GM12874 (cell line): ENCODE data around the gene MYADM.
A peak's percentile ranks its signal among the peaks of the same experiment; 100 is the strongest.

ENCODE experiments used
- CTCF ChIP-seq: IDR thresholded peaks from 2 replicates; pipeline ENCODE4 v1.5.1; 2011; ENCODE audit warnings: low read depth, mild to moderate bottlenecking, control low read depth, low read length, moderate library complexity; ENCODE audit not compliant: insufficient read depth

The MYADM gene

DNA sequence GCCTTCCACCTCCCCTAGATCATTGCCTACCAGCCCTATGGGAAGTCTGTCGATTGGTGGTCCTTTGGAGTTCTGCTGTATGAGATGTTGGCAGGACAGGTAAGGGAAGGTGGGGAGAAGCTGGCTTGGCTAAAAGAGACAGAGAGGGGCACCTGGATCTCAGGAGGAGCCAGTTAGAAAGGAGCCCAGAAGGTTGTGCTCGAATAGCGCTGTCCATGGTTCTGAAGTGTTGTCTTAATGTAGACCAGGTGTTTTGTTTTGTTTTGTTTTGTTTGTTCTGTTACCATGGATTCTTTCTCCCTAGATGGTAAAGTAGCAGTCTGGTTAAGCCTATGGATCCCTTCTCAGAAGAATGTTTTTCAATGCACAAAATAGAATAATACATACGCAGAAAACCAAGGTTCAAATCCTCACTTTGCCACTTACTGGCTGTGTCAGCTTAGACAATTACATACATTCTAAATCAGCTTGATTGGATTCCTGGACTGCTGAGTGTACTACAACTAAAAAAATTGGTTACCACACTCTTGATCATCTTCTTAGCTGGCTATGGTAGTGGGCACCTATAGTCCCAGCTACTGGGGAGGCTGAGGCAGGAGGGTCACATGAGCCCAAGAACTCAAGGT lies 35.5 kb downstream of the MYADM start:
- TF ChIP-seq CTCF, result no peak

- no peak for TF ChIP-seq CTCF
Observed at GRCh38 chr19:53904909-53905308, 37.2 kb downstream of the MYADM start.

DNA sequence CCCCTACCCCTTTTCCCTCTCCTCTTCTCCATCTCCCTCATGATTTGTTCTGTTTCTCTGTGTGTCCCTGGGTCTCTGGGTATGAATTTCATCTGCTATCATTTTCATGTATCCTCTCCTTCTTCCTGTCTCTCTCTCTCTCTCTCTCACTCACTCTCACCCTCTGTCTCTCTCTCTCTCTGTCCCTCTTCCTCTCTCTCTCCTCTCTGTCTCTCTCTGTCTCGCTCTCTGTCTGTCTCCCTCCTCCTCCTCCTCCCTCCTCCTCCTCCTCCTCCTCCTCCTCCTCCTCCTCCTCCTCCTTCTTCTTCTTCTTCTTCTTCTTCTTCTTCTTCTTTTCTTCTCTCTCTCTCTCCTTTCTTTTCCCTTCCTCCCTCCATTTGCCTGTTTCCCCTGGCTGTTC lies 38.1 kb downstream of the MYADM start:
- no peak for TF ChIP-seq CTCF

GRCh38 chr19:53906211-53907192 lies 38.8 kb downstream of the MYADM start:
- peak; percentile 95 for TF ChIP-seq CTCF

DNA sequence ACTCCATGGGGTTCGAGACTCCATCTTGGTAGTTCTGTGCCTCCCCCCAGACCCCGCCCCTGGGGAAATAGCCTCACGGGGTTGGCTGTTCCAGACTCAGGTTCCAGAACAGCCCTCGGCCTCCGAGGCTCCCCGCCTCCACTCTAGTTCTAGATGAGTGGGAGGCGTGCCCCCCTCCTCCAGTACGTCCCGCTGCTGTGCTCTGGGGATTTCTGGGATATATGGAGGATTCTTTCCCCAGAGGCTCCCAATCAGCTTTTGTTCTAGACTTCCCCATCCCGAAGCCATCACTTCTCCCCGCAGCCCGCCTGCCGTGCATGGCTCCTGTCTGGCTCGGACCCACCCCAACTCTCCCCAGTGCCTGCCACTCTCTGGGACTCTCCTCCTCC lies 39.5 kb downstream of the MYADM start:
- TF ChIP-seq CTCF, result no peak

DNA sequence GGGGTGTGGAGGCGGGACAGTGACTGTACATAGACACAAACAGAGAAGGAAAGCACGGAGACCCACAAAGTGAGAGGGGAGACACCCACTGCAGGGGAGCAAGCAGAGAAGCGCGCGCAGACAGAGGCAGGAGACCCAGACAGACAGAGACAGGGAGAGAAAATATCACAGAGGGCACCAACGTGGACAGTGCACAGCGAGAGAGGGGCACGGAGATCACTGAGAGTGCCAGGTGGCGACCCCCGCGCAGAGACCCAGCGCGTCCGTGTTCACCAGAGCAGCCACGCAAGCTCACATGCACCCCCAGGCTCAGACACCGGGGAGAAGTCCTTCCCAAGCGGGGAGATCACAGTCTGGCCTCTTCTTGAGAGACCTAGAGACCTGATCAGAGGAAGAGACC lies 40.0 kb downstream of the MYADM start:
- TF ChIP-seq CTCF, result no peak

- TF ChIP-seq CTCF, result no peak
Observed at GRCh38 chr19:53908106-53908934, 40.6 kb downstream of the MYADM start.
